SH-SY5Y (cell line): ENCODE results near the gene NR3C1.

ENCODE experiments used
- GATA2 ChIP-seq: IDR thresholded peaks from 2 replicates; pipeline ENCODE4 v1.6.1; 2011; ENCODE audit warnings: mild to moderate bottlenecking, low read depth, low read length
- GATA3 ChIP-seq: IDR thresholded peaks from 2 replicates; pipeline ENCODE4 v1.6.1; 2011; ENCODE audit warnings: low read depth, mild to moderate bottlenecking, low read length, moderate library complexity

Gene NR3C1

DNA sequence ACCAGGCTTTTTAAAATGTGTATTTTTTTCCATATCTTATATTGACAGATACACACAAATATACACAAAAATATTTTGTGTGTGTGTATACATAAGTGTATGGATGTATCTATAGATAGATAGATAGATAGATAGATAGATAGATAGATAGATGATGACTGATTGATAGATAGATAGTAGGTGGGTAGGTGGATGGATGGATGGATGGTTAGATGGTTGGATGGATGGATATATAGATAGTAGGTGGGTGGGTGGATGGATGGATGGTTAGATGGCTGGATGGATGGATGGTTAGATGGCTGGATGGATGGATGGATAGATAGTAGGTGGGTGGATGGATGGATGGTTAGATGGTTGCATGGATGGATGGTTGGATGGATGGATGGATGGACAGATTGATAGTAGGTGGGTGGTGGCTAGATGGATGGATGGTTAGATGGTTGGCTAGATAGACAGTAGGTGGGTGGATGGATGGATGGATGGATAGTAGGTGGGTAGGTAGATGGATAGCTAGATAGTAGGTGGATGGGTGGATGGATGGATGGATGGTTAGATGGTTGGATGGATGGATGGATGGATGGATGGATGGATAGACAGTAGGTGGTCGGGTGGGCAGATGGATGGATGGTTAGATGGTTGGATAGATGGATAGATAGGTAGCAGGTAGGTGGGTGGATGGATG, 156.2 kb downstream of the NR3C1 start:
- TF ChIP-seq GATA2 (no peak), GATA3 (no peak)

GRCh38 chr5:143245929-143246561, 157.4 kb downstream of the NR3C1 start:
- TF ChIP-seq GATA3 (no peak), GATA2 (no peak)

DNA sequence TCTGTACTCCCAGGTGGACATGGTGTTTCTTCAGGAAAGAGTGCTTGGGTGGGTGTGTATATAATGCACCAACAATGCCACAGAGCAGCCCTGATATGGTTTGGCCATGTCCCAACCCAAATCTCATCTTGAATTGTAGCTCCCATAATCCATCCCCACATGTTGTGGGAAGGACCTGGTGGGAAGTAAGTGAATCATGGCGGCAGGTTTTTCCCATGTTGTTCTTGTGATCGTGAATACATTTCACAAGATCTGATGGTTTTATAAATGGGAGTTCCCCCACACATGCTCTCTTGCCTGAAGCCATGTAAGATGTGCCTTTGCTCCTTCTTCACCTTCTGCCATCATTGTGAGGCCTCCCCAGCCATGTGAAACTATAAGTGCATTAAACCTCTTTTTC, 158.5 kb downstream of the NR3C1 start:
- no peak for TF ChIP-seq GATA3
- TF ChIP-seq GATA2, result no peak

DNA sequence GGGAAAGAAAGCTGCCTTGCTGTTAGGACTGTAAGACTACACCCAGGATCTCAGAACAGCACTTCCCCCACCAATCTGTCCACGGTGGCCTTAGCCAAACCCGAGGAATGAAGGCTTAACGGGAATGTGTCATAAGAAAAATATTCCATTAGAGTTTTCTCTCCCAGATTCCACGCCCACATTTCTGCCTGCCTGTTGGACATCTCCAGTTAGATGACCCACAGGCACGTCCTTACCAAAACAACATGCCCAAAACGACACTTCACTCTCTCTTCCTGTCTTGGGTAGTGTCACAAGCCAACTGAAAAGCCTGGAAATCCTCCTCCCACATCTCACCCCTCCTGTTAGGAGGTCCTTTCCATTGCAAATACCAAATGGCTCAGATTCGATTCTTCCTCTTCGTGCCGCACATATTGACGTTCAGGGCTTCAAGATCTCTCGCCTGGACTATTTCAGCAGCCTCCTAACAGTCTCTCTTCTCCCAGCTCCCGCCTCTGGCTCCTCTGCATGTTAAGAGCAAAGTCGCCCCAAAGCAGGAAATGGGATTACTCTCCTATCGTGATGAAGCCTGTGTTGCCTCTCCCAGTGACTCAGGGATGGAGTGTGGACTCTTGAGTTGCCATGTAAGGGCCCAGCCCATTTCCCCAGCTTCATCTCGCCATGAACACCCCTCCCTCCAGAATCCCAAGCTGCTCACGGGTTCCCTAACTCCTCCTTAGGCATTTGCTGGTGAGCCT, 159.3 kb downstream of the NR3C1 start:
- TF ChIP-seq GATA3 (no peak), GATA2 (no peak)

GRCh38 chr5:143243103-143243502, 160.4 kb downstream of the NR3C1 start:
- TF ChIP-seq GATA2 (no peak), GATA3 (no peak)

DNA sequence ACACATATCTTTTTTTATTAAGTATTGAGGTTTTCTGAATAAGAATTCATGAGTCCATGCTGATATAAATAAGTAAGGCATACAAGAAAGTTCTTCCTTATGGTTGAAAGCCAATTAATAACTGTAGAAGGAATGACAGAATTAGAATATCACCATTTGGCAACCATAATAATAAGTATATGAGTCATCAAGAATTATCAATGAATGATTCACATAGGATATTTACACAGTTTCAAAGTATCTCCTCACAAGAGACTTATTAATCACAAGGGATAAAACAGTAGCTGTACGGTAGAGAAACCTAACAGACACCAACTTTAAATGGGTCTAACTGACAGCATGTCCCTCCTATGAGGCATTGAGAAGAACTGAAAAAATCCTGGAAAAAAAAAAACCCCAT, 161.6 kb downstream of the NR3C1 start:
- TF ChIP-seq GATA3 (no peak), GATA2 (no peak)

DNA sequence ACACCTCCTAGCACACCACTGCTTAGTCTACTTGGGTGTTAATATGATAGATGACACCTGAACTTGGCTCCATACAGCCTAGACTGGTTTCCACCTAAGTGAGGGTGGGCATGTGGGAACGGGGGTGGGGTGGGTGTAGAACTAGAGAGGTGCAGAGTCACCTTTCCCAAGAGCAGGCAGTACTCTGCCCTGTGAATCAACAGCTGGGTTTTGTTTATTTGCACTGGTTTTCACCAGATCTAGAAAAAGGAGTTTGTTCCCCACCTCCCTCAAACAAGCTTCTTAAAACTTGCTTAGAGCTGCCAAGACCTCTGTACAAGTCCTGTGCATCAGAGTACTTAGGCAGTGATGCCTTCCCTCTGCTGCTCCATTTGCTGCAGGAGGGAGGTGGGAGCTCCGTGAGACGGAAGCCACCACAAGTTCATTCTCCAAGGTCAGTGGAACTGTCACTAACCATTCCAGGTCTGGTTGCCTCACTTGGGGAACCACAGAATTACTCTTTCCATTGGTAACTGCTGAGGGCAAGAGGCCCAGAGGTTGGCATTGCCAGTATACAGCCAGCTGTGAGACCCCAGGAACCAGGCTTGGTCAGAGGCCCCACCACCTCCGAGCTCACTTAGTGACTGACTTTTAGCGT, 163.5 kb downstream of the NR3C1 start:
- TF ChIP-seq GATA2, result no peak
- no peak for TF ChIP-seq GATA3

GRCh38 chr5:143238620-143239019, 164.9 kb downstream of the NR3C1 start:
- TF ChIP-seq GATA3 (no peak), GATA2 (no peak)

GRCh38 chr5:143237664-143238063, 165.8 kb downstream of the NR3C1 start:
- TF ChIP-seq GATA3 (no peak), GATA2 (no peak)

- TF ChIP-seq GATA2, result no peak
- no peak for TF ChIP-seq GATA3
Observed at GRCh38 chr5:143236682-143237081, 166.8 kb downstream of the NR3C1 start.

- no peak for TF ChIP-seq GATA3
- no peak for TF ChIP-seq GATA2
Observed at GRCh38 chr5:143235423-143235822, 168.1 kb downstream of the NR3C1 start.

DNA sequence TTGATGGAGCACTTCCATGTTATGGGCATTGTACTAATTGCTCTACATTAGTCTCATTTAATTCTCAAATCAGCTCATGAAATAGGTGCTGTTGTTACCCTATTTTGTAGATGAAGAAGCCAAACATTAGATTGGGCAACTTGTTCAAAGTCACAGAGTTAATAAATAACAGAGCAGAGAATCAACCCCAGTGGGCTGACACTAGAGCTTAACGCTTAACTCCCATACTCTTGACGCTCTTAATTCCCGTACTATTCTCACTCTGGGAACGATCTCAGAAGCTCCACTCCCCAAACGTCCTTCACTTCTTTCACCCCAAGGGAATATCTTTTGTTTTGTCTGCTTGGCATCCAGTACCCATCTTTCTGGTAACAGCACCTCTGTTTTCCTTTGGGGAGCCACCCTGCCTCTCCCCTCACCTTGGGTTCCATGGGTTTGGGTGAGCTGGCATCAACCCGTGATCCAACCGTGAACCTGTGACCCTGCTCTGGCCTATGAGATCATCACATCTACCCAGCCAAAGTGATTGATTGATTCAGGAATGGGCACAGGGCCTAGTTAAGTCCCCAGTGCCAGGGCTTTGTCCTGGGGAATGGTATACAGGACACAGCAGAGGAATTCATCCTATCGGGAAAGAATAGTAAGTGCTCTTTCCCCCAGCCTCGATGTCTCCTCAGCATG, 169.2 kb downstream of the NR3C1 start:
- TF ChIP-seq GATA3 (no peak), GATA2 (no peak)

DNA sequence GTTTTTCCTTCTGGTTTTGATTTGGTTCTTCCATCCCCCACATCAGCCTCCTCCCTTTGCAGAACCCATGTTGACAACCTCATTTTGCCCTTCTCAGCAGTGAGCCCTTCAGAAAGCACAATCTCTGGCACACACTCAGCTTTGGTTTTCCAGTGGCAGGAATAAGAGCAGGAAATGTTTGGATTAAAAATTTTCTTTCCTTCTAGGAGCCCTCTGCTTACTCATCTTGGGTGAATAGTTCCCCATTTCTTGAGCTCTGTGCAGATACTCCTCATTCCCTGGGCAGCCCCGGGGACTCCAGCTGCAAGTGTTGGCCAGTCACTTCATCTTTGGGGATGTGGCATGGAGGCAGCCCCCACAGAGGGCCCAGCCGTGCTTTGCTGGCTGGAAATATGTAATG, 170.5 kb downstream of the NR3C1 start:
- TF ChIP-seq GATA2 (no peak), GATA3 (no peak)
